Muscle layer of duodenum (tissue), 2 donors: Measurements from ENCODE around the gene FECH.

ENCODE experiments used
- H3K27ac ChIP-seq: one replicate; pipeline ENCODE4 v1.7.0; 2013; ENCODE audit warnings: mild to moderate bottlenecking, low read length
- H3K27me3 ChIP-seq: one replicate; pipeline ENCODE4 v1.7.0; 2013; ENCODE audit warnings: low read depth, mild to moderate bottlenecking, control low read depth, low read length
- H3K36me3 ChIP-seq, 2 donors: one replicate each; pipeline ENCODE4 v1.7.0; 2013; ENCODE audit warnings: low read length in 2 of 2, control low read depth in 1 of 2, mild to moderate bottlenecking in 1 of 2; ENCODE audit not compliant: insufficient read depth in 2 of 2, control insufficient read depth in 1 of 2
- H3K4me1 ChIP-seq, 2 donors: one replicate each; pipeline ENCODE4 v1.7.0; 2013; ENCODE audit warnings: low read length in 2 of 2, mild to moderate bottlenecking in 2 of 2, control low read depth in 1 of 2, moderate library complexity in 1 of 2; ENCODE audit not compliant: insufficient read depth in 2 of 2, control insufficient read depth in 1 of 2
- H3K4me3 ChIP-seq, 2 donors: one replicate each; pipeline ENCODE4 v1.7.0; 2013; ENCODE audit warnings: low read length in 2 of 2, low read depth in 1 of 2, mild to moderate bottlenecking in 1 of 2
- H3K9me3 ChIP-seq, 2 donors: one replicate each; pipeline ENCODE4 v1.7.0; 2013; ENCODE audit warnings: low read length in 2 of 2, control low read depth in 1 of 2, mild to moderate bottlenecking in 1 of 2; ENCODE audit not compliant: control insufficient read depth in 1 of 2
- donor health status: healthy.

Gene FECH, protein sequence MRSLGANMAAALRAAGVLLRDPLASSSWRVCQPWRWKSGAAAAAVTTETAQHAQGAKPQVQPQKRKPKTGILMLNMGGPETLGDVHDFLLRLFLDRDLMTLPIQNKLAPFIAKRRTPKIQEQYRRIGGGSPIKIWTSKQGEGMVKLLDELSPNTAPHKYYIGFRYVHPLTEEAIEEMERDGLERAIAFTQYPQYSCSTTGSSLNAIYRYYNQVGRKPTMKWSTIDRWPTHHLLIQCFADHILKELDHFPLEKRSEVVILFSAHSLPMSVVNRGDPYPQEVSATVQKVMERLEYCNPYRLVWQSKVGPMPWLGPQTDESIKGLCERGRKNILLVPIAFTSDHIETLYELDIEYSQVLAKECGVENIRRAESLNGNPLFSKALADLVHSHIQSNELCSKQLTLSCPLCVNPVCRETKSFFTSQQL

GRCh38 chr18:57586251-57587049, at the start of gene FECH:
Gene FECH (minus strand): TSS chr18:57586702. CDS start chr18:57586620, 82 bp downstream.
- Histone ChIP-seq H3K9me3 (no peaks in the 10 kb centered on the region), H3K4me3 (peak within 1 kb of the TSS; percentile 65 to 82), H3K36me3 (peaks cover 0 to 5% of the 10 kb centered on the region in 2 donors), H3K27me3 (no peaks in the 10 kb centered on the region), H3K27ac (peak within 1 kb of the TSS; percentile 43), H3K4me1 (peaks cover 10 to 11% of the 10 kb centered on the region in 2 donors)

DNA sequence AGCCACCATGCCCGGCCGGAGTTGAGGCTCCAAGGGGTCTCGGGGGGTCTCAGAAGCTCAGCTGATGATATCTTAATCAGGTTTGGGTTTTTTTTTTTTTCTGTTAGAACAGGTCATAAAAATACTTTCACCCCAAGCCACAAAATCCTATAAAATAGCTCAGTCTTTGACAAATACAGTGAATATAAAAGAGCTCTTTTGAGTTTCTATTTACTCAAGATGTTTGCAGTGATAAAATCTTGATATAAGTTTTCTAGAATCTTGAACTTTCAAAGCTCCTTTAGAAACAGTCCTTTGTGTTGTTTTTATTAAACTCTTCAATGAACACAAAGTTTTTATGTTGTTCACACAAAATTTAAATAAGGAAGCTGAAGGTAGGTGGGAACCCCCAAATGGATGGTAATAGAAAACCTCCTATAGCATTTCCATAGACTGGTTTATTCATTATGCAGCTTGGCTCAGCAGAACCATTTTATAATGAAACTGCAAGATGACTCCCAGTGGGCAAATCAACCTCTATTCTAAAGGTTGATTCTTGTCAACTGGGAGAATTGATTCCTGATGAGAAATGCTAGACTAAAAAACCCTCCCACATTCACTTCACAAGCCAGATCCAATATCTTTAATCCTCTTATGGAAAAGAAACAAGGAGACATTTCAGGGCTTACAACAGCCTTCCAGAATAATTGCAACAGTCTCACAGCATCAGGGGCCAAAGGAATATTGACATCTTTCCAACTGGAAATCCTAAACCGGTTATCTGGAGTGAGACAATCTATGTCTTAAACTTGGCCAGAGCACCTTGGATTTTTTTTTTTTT, 48.7 kb upstream of the FECH start:
- H3K4me1 ChIP-seq = peaks cover 0 to 12% of the 10 kb centered on the region in 2 donors
- H3K4me3 ChIP-seq = no peak overlapping the region
- no peak overlapping the region for H3K27ac ChIP-seq
- no peaks in the 10 kb centered on the region for H3K36me3 ChIP-seq
- H3K9me3 ChIP-seq = no peaks in the 10 kb centered on the region
- no peaks in the 10 kb centered on the region for H3K27me3 ChIP-seq

DNA sequence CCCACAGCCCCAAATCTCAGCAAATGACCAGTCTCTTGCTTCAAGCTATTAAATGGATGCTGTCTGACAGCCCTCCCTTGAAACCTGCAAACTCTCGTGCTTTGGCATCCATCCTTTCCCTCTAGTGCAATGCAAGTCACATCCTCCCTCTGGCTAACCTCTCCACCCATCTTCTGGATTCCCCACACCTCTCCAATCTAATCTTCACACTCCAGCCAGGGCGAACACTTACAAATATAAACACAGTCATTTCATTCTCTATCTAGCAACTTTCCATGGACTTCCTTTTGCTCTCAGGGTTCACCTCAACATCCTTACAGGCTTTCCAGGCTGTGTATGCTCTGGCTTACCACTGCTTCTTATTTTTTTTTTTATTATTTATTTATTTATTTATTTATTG, 45.2 kb upstream of the FECH start:
- H3K27ac ChIP-seq = no peak overlapping the region
- H3K27me3 ChIP-seq = no peaks in the 10 kb centered on the region
- no peaks in the 10 kb centered on the region for H3K9me3 ChIP-seq
- H3K4me1 ChIP-seq = peaks cover 0 to 12% of the 10 kb centered on the region in 2 donors
- peak overlapping the region in 1 of 2 donors; percentile 72 for H3K4me3 ChIP-seq
- H3K36me3 ChIP-seq = no peaks in the 10 kb centered on the region

DNA sequence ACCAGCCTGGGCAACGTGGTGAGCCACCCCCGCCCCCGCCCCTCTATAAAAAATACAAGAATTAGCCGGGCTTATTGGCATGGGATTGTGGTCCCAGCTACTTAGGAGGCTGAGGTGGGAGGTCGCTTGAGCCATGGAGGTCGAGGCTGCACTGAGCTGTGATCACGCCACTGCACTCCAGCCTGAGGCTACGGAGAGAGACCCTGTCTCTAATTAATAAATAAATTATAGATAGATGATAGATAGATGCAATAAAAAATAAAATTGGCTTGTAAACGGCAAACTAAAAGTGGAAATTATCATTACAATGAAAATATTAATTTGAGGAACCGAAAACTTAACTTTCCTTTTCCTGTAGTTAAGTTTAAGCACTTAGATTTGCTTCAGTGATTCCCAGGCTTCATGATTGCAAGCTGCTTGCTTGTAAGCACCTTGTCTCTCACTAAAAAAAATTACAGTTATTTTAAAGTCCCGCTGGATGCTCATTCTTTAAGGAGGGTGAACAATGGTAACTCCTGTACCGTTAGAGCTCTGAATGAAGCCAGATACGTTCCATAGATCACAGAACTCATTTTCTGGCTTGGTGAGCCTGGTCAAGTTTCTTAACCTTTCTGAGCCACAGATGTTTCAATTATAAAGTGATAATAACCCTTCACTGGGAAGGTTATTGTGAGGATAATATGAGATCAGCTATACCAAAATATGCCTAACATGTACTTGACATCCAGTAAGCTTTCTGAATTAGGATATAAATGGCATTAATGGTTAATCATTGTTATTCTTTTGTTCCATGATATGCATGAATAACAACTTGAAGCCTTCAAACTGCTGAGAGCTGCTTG, 44.5 kb upstream of the FECH start:
- Histone ChIP-seq H3K27ac (no peak overlapping the region), H3K27me3 (no peaks in the 10 kb centered on the region), H3K4me1 (peaks cover 0 to 12% of the 10 kb centered on the region in 2 donors), H3K4me3 (peak overlapping the region; percentile 72 to 85), H3K36me3 (no peaks in the 10 kb centered on the region), H3K9me3 (no peaks in the 10 kb centered on the region)

DNA sequence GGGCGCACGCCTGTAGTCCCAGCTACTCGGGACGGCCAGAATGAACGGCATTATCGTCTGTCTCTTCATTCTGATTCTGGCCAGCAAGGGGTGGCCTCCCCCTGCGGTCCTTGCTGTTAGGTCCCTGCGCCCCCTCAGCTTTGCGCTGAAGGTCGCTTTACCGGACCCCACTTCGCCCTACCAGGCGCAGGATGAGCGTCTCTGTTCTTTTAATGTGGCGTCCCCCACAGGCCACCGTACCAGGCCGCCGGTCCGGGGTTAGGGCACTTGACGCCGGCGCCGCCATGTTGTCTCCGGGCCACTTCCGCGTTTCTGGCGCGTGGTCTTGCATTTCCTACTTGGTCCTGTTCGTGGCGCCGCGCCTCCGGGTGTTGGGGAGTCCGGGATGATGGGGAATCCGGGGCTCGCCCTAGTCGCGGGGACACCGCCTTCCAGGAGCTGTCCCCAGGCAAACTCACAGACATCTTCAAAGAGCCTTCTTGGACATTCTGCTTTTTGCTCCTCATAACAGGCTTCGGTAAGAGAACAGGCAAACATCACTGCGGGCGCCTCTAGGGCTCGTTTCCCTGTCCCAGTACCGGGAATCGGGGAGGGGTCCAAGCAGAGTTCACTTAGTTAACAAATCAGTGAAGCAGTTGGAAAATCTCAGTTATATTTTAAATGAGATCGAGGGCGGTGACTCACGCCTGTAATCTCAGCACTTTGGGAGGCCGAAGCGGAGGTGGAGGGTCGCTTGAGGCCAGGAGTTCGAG, 43.7 kb upstream of the FECH start:
- Histone ChIP-seq H3K27ac (peak overlapping the region; percentile 82), H3K9me3 (no peaks in the 10 kb centered on the region), H3K4me1 (peaks cover 0 to 12% of the 10 kb centered on the region in 2 donors), H3K27me3 (no peaks in the 10 kb centered on the region), H3K36me3 (no peaks in the 10 kb centered on the region), H3K4me3 (peak overlapping the region; percentile 72 to 85)

DNA sequence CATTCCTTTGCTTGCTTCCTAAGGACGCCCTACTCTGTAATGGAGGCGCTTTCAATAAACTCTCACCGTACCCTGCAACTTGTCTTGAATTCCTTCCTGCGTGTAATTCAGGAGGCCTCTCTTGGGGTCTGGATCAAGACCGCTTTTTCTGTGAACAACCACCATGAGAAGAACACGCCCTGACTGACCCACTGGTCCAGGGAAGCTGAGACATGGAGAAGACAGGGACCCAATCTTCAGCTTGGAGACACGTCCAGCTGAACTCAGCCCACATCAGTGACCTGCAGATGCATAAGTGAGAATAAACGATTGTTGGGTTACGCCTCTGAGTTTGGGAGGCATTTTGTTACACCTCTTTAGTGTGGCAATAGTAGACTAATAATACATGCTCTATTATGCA, 42.9 kb upstream of the FECH start:
- no peaks in the 10 kb centered on the region for H3K9me3 ChIP-seq
- no peaks in the 10 kb centered on the region for H3K36me3 ChIP-seq
- peaks cover 0 to 12% of the 10 kb centered on the region in 2 donors for H3K4me1 ChIP-seq
- peak overlapping the region; percentile 72 to 85 for H3K4me3 ChIP-seq
- no peak overlapping the region for H3K27ac ChIP-seq
- no peaks in the 10 kb centered on the region for H3K27me3 ChIP-seq

DNA sequence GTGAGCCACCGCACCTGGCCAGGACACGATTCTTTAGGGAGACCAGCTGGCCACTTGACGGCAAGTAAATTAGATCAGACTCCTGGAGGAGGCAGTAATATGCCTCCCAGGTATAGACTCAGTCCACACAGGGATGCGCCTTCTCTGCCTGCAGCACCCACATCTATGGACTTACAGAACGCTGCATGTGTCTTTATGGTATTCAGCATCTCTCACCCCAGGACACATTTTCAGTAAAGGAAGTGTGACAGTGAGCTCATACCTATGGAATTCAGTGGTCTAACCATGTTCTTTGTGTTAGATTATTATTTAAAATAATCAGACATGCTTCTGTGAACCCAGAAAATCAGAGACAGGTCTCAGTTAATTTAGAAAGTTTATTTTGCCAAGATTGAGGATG, 41.0 kb upstream of the FECH start:
- no peaks in the 10 kb centered on the region for H3K36me3 ChIP-seq
- H3K27ac ChIP-seq = no peak overlapping the region
- no peaks in the 10 kb centered on the region for H3K9me3 ChIP-seq
- no peaks in the 10 kb centered on the region for H3K27me3 ChIP-seq
- H3K4me3 ChIP-seq = no peak overlapping the region
- H3K4me1 ChIP-seq = peaks cover 0 to 12% of the 10 kb centered on the region in 2 donors

DNA sequence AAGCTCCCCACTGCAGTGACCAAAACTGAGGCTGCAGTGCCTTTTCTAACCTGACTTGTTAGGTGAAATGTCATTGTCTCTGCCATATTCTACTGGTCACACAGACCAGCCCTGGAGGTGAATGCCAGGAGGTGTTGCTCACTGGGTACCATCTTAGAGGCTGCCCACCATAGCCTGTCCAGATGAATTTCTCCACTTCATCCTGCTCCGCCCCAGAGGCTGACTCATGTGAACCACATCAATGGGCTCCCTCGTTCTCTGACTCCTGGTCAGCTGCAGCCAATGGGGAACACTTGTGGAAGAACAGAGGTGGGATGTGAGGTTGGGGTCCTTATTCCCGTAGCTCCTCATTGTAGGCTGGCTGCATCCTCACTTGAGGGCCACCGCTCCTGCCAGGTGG, 38.5 kb upstream of the FECH start:
- no peak overlapping the region for H3K4me3 ChIP-seq
- H3K27ac ChIP-seq = no peak overlapping the region
- peaks cover 7 to 8% of the 10 kb centered on the region in 2 donors for H3K4me1 ChIP-seq
- H3K9me3 ChIP-seq = no peaks in the 10 kb centered on the region
- no peaks in the 10 kb centered on the region for H3K36me3 ChIP-seq
- no peaks in the 10 kb centered on the region for H3K27me3 ChIP-seq

GRCh38 chr18:57621246-57621604, 34.7 kb upstream of the FECH start:
- H3K4me3 ChIP-seq = peak overlapping the region; percentile 72 to 80
- H3K4me1 ChIP-seq = peaks cover 8% of the 10 kb centered on the region in 2 donors
- no peaks in the 10 kb centered on the region for H3K27me3 ChIP-seq
- peak overlapping the region; percentile 74 for H3K27ac ChIP-seq
- no peaks in the 10 kb centered on the region for H3K9me3 ChIP-seq
- H3K36me3 ChIP-seq = peaks cover 0 to 8% of the 10 kb centered on the region in 2 donors

- no peak overlapping the region for H3K27ac ChIP-seq
- no peak overlapping the region for H3K4me3 ChIP-seq
Measured at GRCh38 chr18:57619876-57620275, 33.4 kb upstream of the FECH start.

More at GRCh38 chr18:57619876-57620275, 33.4 kb upstream of the FECH start:
- Histone ChIP-seq H3K36me3 (peaks cover 4 to 8% of the 10 kb centered on the region in 2 donors), H3K4me1 (peaks cover 8% of the 10 kb centered on the region in 2 donors), H3K27me3 (no peaks in the 10 kb centered on the region), H3K9me3 (no peaks in the 10 kb centered on the region)
